Activated gamma-delta T cell treated with Interleukin-2 at 50 U/mL for 16 hours (primary cell): ENCODE measurements around the gene PLXDC2.
"Not testable (repeated sequence)": the region's sequence is repeated elsewhere in the genome, so short reads cannot be mapped to it uniquely, and the experiment has no call there.

Experiments used
- DNase-seq: peaks from one replicate; pipeline ENCODE4 v3.0.0-alpha.2; 2020

PLXDC2 gene

GRCh38 chr10:20142311-20142710, 326.1 kb downstream of the PLXDC2 start:
- DNase-seq, result no peak

GRCh38 chr10:20144268-20144667, 328.0 kb downstream of the PLXDC2 start:
- no peak for DNase-seq

GRCh38 chr10:20146004-20146403, 329.8 kb downstream of the PLXDC2 start:
- DNase-seq, result no peak

- DNase-seq, result no peak
Observed at GRCh38 chr10:20147684-20148083, 331.5 kb downstream of the PLXDC2 start.

GRCh38 chr10:20156511-20156910, 340.3 kb downstream of the PLXDC2 start:
- no peak for DNase-seq

GRCh38 chr10:20157314-20157713, 341.1 kb downstream of the PLXDC2 start:
- DNase-seq, result no peak

- no peak for DNase-seq
Observed at GRCh38 chr10:20158086-20158485, 341.9 kb downstream of the PLXDC2 start.

- no peak for DNase-seq
Observed at GRCh38 chr10:20162123-20162522, 345.9 kb downstream of the PLXDC2 start.

GRCh38 chr10:20166096-20166675, 350.0 kb downstream of the PLXDC2 start:
- DNase-seq, result no peak

- DNase-seq, result no peak
Observed at GRCh38 chr10:20170661-20171060, 354.4 kb downstream of the PLXDC2 start.

GRCh38 chr10:20173046-20173445, 356.8 kb downstream of the PLXDC2 start:
- no peak for DNase-seq

GRCh38 chr10:20175719-20176118, 359.5 kb downstream of the PLXDC2 start:
- no peak for DNase-seq

- no peak for DNase-seq
Observed at GRCh38 chr10:20180766-20181165, 364.5 kb downstream of the PLXDC2 start.

GRCh38 chr10:20181434-20181833, 365.2 kb downstream of the PLXDC2 start:
- no peak for DNase-seq

- no peak for DNase-seq
Observed at GRCh38 chr10:20185116-20185515, 368.9 kb downstream of the PLXDC2 start.

GRCh38 chr10:20191392-20191791, 375.2 kb downstream of the PLXDC2 start:
- not testable (repeated sequence) for DNase-seq

- no peak for DNase-seq
Observed at GRCh38 chr10:20195076-20195475, 378.8 kb downstream of the PLXDC2 start.

- DNase-seq, result no peak
Observed at GRCh38 chr10:20200758-20201157, 384.5 kb downstream of the PLXDC2 start.

- DNase-seq, result no peak
Observed at GRCh38 chr10:20202337-20202736, 386.1 kb downstream of the PLXDC2 start.

- DNase-seq, result no peak
Observed at GRCh38 chr10:20207653-20208052, 391.4 kb downstream of the PLXDC2 start.

- not testable (repeated sequence) for DNase-seq
Observed at GRCh38 chr10:20209098-20209497, 392.9 kb downstream of the PLXDC2 start.

- DNase-seq, result no peak
Observed at GRCh38 chr10:20215547-20216152, 399.4 kb downstream of the PLXDC2 start.

- DNase-seq, result no peak
Observed at GRCh38 chr10:20221356-20221755, 405.1 kb downstream of the PLXDC2 start.

GRCh38 chr10:20228729-20229128, 412.5 kb downstream of the PLXDC2 start:
- no peak for DNase-seq

GRCh38 chr10:20232079-20232705, 416.0 kb downstream of the PLXDC2 start:
- DNase-seq, result no peak
